Measurements from ENCODE around the gene TOLLIP. TPM values are rescaled to one million over a fixed set of nuclear protein-coding genes. Genes with fewer than 3 reads are reported as not detected.
A peak's percentile ranks its signal among the peaks of the same experiment; 100 is the strongest.
"Not testable (repeated sequence)": the region's sequence is repeated elsewhere in the genome, so short reads cannot be mapped to it uniquely, and the experiment has no call there.

The TOLLIP gene
- total RNA-seq: 18.8 TPM

DNA sequence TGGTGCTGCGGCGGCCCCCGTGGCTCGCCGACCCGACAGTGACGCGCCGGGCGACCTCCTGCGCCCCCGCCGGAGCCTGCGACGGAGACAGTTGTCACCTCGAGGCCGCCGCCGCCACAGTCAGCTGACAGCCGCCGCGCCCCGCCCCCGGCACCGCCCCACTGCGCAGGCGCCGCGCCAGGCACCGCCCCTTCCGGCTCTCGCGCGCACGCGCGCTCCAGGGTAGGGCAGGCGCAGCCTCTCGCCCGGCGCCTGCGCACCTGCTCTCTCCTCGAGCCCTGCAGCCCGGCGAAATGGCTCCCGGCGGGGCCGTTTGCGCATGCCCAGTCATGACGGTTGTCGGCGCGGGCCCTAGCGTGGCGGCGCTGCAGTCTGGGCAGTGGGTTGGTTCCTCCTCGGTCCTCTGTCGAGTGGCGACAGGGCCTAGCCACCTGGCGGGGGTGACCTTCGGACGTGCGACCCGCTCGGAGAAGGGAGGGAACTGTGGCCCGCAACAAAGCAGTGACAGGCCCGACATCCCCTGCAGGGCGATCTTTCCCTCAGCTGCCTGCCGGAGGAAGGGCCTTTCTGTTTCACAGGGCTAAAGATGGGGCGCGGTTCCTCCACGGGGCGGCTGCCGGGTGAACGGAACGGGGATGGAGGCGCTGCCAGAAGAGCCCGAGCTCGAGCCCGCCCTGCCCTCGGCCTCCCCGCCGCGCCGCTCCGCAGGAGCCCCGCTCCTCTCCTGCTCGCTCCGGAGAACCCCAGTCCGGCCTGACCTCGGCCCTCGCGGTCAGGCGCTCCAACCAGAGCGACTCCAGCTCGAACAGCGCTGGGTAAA lies at the start of gene TOLLIP:
TOLLIP (minus strand) TSS at position 135 of the 820 bp plus-strand sequence; CDS start at position 1, 134 bp downstream.
- peak; percentile 98 to 99 for DNase-seq (ENCODE audit: low spot score in 2 of 2)
- no peak for FAIRE-seq

DNA sequence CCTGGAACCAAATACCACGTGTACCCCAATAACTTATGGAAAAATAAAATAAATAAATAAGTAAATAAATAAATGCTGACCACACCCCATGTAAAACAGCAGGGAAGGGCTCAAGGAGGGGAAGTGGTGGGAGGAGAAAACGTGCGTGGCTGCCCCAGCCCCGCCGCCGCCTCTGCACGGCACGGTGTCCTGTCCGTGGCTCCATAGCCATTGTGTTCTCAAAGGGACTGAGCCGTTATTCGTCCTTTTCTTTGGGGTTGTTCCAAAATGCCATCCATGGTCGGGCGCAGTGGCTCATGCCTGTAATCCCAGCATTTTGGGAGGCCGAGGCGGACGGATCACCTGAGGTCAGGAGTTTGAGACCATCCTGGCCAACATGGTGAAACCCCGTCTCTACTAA lies 49.5 kb upstream of the TOLLIP start:
- not testable (repeated sequence) for FAIRE-seq; DNase-seq (ENCODE audit: low spot score in 2 of 2)

DNA sequence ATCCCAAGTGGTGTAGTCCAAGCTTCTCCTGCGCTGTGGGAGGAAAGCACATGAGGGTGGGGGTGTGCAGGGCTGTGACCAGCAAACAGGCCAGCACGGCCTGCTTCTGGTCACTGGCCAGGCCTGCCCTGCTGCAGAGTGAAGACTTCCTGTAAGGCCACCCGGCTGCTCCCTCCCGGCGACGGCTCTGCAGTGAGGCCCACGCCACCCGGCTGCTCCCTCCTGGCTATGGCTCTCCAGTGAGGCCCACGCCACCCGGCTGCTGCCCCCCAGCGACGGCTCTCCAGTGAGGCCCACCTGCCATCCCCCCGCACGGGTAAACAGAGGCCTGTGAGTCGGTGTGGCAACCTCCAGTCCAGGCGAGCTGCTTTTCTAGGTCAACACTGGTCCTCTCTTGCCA lies 48.9 kb upstream of the TOLLIP start:
- no peak for DNase-seq (ENCODE audit: low spot score in 2 of 2)
- no peak for FAIRE-seq

DNA sequence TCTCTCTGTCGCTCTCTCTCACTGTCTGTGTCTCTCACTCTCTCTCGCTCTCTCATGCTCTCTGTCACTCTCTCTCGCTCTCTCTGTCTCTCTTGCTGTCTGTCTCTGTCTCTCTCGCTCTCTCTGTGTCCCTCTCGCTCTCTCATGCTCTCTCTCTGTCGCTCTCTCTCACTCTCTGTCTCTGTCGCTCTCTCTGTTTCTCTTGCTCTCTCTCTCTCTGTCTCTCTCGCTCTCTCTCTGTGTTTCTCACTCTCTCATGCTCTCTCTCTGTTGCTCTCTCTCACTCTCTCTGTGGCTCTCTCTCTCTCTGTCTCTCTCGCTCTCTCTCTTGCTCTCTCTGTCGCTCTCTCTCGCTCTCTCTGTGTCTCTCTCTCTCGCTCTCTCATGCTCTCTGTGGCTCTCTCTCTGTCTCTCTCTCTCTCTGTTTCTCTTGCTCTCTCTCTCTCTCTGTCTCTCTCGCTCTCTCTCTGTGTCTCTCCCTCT lies 47.1 kb upstream of the TOLLIP start:
- no peak for FAIRE-seq

DNA sequence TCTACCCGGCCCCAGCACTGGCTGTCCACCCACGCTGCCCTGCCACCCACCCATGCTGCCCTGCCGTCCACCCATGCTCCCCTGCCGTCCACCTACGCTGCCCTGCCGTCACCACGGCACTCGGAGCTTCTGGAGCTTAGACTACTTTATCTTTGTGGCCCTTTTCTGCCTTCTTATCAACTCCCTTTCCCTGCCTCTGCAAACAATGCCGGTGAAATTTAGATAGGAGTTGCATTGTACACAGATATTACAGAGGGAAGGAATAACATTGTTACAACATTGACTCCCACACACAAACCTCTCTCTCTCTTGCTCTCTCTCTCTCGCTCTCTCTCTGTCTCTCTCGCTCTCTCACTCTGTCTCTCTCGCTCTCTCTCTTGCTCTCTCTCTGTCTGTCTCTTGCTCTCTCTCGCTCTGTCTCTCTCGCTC lies 46.6 kb upstream of the TOLLIP start:
- DNase-seq (ENCODE audit: low spot score in 2 of 2): no peak
- no peak for FAIRE-seq

More for the DNA sequence above, 47.1 kb upstream of the TOLLIP start:
- DNase-seq (ENCODE audit: low spot score in 2 of 2): no peak

DNA sequence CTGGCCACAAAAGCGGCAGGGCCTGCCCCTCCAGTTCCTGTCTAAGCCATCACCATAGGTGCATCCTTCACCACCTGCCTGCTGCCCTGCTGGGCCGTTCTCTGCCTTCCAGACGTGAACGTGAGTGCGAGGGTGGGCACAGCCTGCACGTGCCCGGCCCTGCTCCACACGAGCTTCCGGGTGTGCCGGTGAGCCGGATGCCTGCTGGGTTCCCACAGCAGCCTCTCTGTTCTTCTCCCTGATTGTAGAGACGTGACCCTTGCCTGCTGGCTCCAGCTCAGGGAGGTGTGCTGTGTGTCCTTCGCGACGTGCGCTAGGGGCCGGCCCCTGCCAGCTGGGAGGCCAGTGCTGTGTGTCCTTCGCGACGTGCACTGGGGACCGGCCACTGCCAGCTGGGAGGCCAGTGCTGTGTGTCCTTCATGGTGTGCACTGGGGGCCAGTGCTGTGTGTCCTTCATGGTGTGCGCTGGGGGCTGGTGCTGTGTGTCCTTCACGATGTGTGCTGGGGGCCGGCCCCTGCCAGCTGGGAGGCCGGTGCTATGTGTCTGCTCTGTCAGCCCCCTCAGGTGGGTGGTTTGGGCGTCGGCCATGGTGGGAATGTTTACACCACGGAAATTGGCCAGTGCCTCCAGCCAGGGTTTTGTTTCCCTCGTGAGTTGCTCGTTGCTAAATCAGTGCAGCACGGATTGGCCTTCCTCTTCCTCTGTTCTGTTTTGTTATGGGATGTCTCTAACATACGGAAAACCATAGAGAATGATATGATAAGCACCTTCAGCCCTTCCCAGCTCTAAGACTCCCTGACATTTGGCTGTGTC lies 44.9 kb upstream of the TOLLIP start:
- DNase-seq (ENCODE audit: low spot score in 2 of 2) (no peak), FAIRE-seq (no peak)

DNA sequence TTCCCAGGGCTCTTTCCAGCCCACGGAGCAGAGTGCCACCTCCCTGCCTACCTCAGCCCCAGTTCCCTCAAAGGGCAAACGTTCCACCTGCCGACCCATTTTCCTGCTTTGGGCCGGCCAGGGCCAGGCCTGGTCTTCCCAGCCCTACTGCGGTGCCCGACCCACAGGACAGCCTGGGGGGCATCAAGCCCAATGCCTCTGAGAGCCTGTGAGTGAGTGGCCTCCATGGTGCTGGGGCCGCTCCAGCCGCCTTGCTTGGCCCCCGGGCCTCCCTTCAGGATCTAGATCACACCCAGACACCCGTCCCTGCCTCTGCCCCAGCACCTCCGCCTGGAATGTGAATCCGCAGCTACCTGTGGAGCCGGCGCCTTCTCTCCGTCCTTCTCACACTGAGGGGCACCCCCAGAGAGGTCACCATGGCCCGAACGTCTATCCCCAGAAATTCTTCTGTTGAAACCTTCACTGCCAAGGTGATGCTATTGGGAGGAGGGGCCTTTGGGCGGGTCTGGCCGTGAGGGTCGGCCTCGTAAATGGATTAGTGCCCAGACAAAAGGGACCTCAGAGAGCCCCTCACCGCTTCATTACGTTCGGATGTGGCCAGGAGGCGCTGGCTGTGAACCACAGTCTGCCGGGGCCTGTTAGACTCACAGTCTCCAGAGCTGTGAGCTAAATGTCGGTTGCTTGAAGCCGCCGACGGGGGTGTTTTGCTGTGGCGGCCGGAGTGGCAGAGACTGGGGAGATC lies 44.1 kb upstream of the TOLLIP start:
- FAIRE-seq (no peak), DNase-seq (ENCODE audit: low spot score in 2 of 2) (no peak)

DNA sequence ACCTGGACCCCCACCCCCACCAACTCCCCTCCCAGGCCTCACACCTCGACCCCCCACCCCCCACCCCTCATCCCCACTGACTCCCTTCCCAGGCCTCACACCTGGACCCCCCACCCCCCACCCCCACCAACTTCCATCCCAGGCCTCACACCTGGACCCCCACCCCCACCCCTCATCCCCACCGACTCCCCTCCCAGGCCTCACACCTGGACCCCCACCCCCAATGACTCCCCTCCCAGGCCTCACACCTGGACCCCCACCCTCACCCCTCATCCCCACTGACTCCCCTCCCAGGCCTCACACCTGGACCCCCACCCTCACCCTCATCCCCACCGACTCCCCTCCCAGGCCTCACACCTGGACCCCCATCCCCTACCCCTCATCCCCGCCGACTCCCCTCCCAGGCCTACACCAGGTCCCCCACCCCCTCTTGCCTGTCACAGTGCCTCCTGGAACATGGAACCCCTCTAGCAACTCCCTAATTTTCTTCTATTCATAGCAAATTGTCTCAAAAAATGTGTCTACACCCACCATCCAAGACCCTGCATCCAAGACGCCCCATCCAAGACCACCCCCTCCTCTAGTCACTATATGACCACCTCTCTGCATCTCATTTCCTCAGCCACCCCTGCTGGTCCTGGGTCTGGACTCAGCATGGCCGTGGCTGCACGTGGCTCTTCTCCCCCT lies 43.4 kb upstream of the TOLLIP start:
- FAIRE-seq: no peak
- no peak for DNase-seq (ENCODE audit: low spot score in 2 of 2)

DNA sequence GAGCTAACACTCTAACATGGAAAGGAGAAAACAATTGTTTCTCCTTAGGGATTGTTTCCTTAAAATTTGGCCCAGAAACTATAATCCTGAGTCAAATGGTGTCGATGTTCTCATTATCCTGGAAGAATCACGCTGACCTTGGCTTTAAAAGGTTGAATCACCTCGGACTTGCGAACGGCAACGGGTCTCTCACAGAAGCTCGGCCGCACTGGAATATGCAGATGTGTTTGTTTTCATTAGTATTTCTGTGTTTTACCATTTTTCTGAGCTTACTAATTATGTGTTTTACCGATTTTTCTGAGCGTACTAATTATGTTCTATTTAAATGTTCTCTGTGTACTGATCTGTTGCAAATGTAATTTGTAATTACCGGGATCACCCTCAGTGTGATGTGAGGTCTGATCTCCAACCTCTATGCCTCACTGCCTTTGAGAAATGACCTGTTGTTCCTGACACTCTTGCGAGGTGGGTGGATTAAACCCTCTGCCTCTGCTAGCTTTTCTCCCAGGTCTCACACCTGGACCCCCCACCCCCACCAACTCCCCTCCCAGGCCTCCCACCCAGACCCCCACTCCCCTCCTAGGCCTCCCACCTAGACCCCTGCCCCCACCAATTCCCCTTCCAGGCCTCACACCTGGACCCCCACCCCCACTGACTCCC lies 42.0 kb upstream of the TOLLIP start:
- FAIRE-seq (no peak), DNase-seq (ENCODE audit: low spot score in 2 of 2) (no peak)

DNA sequence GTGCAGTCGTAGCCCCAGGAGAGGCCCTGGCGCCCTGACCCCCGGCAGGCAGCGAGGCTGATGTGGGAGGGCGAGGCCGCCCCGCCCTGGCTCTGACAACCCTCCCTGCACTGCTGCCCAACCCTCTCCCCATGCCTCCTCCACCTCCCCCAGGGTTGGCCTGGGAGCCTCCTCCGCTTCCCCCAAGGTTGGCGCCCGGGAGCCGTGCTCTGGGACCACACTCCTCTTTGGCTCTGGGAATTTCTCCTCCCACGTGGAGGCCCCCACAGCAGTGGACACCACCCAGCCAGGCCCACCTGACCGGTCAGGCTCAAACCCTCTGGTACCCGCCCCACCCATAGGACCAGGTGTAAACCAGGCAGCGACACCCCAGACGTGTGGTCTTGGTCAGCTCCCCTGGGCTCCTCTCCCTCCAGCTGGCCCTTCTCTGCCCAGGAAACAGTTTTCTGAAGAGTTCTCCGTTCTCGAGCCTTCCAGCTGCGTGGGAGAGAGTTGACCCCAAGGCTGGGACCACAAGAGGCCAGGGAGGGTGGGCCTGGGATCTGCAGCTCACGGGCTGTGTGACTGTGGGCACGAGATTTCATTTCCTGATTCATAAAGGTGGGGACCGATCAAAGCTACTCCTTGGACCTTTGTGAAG lies 40.8 kb upstream of the TOLLIP start:
- no peak for DNase-seq (ENCODE audit: low spot score in 2 of 2)

DNA sequence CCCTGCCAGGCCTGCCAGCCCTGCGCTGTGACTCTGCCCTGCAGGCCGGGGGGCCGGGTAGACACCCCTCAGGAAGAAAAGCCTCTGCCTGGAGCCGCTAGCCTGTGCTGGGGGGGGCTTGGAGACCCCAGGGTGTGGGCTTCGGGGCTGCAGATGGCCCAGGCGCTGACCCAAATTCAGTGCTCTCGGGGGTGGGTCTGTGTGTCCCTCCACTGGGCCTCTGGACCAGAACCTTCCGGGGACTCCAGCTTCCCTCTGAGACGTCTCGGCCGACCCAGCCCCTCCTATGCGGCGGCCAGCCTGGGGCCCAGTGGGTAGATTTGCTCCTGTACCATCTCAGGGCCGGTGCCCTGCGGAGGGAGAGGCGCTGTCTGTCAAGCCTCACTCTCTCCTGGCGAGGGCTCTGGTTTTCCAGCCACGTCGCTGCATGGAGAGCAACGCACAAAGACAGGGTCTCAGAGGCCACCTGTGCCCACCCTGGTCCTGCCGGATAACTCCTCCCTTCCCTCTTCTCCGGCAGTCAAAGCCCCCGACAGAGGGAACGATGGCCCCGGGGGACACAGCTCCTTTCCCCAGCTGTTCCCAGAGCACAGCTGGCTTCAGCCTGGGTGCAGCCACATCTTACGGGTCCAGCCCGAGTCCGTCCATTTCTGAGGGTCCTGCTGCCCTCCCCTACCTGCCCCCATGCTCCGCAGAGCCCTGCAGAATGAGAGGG lies 40.1 kb upstream of the TOLLIP start:
- DNase-seq (ENCODE audit: low spot score in 2 of 2) (no peak), FAIRE-seq (no peak)

More for the DNA sequence above, 40.8 kb upstream of the TOLLIP start:
- no peak for FAIRE-seq

DNA sequence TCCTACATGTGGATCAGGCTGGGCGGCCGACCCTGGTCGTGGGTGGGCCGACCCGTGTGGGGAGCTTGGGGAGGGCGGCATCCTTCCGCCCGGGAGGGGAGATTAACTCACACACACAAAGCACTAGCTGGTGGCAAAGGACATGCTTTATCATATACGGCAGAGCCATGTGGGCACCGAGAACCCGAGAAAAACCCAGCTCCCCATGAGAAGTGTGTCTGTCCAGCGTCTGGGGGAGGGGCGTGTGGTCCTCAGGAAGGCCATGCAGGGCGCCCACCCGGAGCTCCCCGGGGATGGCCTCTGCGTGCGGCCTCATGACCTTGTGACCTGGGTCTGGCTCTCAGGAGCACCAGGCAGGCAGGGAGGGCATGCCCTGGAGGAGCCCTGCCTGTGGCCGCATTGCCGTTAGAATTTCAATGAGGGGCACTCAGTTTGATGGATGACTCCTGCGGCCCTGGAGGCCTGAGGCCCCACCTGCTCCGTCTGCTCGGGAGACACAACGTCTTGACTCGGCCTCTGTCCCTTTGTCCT lies 39.4 kb upstream of the TOLLIP start:
- FAIRE-seq (no peak), DNase-seq (ENCODE audit: low spot score in 2 of 2) (no peak)

DNA sequence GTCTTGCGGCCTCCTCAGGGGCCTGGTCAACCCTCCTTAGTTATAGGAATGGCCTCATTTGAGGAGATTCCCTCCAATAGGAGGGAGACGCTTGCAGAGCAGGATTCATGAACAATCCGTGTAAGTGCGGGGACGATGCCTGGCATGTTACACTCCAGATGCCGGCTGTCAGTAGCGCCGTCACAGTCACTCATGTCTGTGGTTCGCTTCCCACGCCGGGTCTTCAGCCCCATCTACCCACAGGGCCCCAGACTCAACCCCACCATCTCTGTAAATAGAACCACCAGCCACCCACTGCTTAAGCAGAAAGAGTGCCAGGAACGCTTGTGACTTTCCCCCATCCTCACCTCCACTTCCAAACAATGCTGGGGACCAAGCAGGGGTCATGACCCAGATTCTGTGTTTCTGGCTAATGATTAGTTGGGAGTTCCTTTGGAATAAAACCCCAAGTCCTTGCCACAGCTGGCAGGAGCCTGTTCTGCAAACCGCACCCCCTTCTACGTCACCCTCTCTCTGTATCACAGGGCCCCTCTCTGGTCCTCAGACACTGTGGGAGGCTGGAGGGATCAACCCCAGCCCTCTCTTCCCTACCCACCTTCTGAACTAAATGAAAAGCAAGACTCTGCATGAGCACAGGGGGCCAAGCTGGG lies 38.8 kb upstream of the TOLLIP start:
- FAIRE-seq (no peak), DNase-seq (ENCODE audit: low spot score in 2 of 2) (no peak)

DNA sequence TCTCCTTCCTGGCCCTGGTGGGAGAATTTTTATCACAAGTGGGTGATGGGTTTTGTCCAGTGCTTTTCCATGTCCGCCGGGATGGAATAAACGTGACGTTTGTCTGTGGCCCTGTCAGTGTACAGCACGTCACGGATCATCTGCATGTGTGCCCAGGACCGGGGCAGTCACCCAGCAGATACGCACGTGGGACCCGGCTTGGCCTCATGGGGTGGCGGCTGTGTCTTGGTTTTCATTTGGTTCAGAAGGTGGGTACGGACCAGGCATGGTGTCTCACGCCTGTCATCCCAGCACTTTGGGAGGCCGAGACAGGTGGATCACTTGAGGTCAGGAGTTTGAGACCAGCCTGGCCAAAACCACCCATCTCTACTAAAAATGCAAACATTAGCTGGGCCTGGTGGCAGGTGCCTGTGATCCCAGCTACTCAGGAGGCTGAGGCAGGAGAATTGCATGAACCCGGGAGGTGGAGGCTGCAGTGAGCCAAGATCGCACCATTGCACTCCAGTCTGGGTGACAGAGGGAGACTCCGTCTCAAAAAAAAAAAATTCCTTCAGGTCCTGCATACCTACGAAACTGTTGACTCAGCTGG lies 38.1 kb upstream of the TOLLIP start:
- FAIRE-seq; DNase-seq (ENCODE audit: low spot score in 2 of 2): not testable (repeated sequence)

DNA sequence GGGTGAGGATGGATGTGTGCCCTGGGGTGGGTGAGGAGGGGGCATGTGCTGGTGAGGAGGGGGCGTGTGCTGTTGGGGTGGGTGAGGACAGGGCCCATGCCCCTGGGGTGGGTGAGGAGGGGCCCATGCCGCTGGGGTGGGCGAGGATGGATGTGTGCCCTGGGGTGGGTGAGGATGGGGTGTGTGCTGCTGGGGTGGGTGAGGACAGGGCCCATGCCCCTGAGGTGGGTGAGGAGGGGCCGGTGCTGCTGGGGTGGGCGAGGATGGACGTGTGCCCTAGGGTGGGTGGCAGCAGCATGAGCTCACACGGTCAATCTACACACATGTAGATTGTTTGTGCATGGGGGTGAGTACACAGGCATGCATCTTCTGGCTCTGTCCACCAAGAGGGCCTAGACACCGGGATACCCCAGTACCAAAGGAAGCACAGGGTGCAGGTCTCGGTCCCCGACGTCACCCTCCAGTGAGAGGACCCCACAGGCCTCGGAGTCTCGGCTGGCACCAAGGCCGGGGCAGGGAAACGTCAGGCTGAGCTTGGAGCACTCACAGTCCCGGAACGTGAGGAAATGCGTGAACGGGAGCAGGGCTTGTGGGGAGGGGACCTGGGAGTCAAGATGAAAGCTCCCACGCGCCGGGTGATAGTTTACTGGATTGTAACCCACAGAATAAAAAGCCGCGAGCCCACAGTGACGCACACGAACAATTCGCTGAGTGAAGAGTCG lies 37.4 kb upstream of the TOLLIP start:
- DNase-seq (ENCODE audit: low spot score in 2 of 2) (no peak), FAIRE-seq (no peak)

DNA sequence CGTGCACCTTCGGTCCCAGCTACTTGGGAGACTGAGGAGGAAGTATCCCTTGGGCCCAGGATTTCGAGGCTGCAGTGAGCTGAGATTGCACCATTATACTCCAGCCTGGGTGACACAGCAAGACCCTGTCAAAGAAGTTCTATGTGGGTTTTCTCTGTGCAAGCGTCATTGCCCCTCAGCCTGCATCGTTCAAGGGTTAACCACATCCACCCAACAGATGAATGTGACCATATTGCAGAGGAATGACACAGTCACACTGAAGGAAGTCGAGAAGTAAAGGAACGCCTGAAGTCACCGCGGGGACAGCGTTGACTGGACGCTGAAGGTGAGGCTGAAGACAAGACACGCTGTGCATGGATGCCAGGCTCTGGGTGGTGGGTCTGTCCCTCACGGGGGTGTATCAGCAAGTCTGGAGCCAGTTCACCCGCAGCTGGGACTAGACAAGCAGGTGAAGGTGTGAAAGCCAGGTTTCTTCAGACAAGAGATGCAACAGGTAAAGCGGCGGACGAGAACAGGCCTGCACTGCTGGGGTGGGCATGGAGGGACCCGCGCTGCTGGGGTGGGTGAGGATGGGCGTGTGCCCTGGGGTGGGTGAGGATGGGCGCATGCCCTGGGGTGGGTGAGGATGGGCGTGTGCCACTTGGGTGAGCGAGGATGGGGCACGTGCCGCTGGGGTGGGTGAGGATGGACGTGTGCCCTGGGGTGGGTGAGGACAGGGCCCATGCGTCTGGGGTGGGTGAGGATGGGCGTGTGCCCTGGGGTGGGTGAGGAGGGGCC lies 36.5 kb upstream of the TOLLIP start:
- FAIRE-seq (no peak), DNase-seq (ENCODE audit: low spot score in 2 of 2) (no peak)

Measured in frontal cortex (tissue), 4 donors.